Mesenchymal stem cell (in vitro differentiated cells and primary cell): ENCODE measurements around the gene LCMT1.
"Not testable (repeated sequence)": the region's sequence is repeated elsewhere in the genome, so short reads cannot be mapped to it uniquely, and the experiment has no call there.

Source experiments
- DNase-seq: peaks from one replicate; pipeline ENCODE4 v3.0.0-alpha.2; 2013
- H2AFZ ChIP-seq: one replicate; pipeline ENCODE4 v1.6.1; 2013; ENCODE audit warnings: low read depth, mild to moderate bottlenecking, control low read depth, inconsistent platforms, low read length, moderate library complexity
- H2AK5ac ChIP-seq: 2 replicates; pipeline ENCODE4 v1.6.1; 2013; ENCODE audit warnings: low read length, moderate library complexity, mild to moderate bottlenecking, inconsistent platforms; ENCODE audit not compliant: severe bottlenecking
- H2BK120ac ChIP-seq: one replicate; pipeline ENCODE4 v1.6.1; 2013; ENCODE audit warnings: low read depth, mild to moderate bottlenecking, inconsistent platforms, low read length, moderate library complexity
- H2BK12ac ChIP-seq, 2 experiments: one replicate each; pipeline ENCODE4 v1.6.1; 2013; ENCODE audit warnings: inconsistent platforms in 2 of 2, low read length in 2 of 2, mild to moderate bottlenecking in 2 of 2, moderate library complexity in 2 of 2, control low read depth in 1 of 2
- H2BK15ac ChIP-seq: one replicate; pipeline ENCODE4 v1.6.1; 2013; ENCODE audit warnings: mild to moderate bottlenecking, low read depth, inconsistent platforms; ENCODE audit not compliant: poor library complexity, severe bottlenecking
- H2BK5ac ChIP-seq: 2 replicates; pipeline ENCODE4 v1.6.1; 2013; ENCODE audit warnings: low read depth, mild to moderate bottlenecking, low read length, control low read depth, inconsistent platforms; ENCODE audit not compliant: poor library complexity, severe bottlenecking
- H3K14ac ChIP-seq, 2 experiments: one replicate each; pipeline ENCODE4 v1.6.1; 2013; ENCODE audit warnings: inconsistent platforms in 2 of 2, low read length in 2 of 2, control low read depth in 1 of 2, mild to moderate bottlenecking in 1 of 2, moderate library complexity in 1 of 2
- H3K18ac ChIP-seq, 2 experiments: one replicate each; pipeline ENCODE4 v1.6.1; 2013; ENCODE audit warnings: inconsistent platforms in 2 of 2, low read length in 2 of 2, control low read depth in 1 of 2, low read depth in 1 of 2, mild to moderate bottlenecking in 1 of 2
- H3K23ac ChIP-seq, 2 experiments: one replicate each; pipeline ENCODE4 v1.6.1; 2013; ENCODE audit warnings: inconsistent platforms in 2 of 2, low read length in 2 of 2, mild to moderate bottlenecking in 2 of 2, moderate library complexity in 2 of 2, control low read depth in 1 of 2
- H3K27ac ChIP-seq: 2 replicates; pipeline ENCODE4 v1.5.1; 2013; ENCODE audit warnings: mild to moderate bottlenecking, moderate library complexity, low read length, control low read depth, inconsistent platforms; ENCODE audit not compliant: poor library complexity, severe bottlenecking
- H3K27me3 ChIP-seq, 2 experiments: 2 replicates each; pipeline versions ENCODE4 v1.6.1 to v1.7.0; 2013; ENCODE audit warnings: low read length in 2 of 2, mild to moderate bottlenecking in 2 of 2, moderate library complexity in 2 of 2, control low read depth in 1 of 2, inconsistent platforms in 1 of 2; ENCODE audit not compliant: control insufficient read depth in 1 of 2, insufficient read depth in 1 of 2
- H3K36me3 ChIP-seq, 2 experiments: 2 replicates each; pipeline versions ENCODE4 v1.6.1 to v1.7.0; 2013; ENCODE audit warnings: low read length in 2 of 2, control low read depth in 1 of 2, inconsistent platforms in 1 of 2, low read depth in 1 of 2, mild to moderate bottlenecking in 1 of 2; ENCODE audit not compliant: insufficient read depth in 2 of 2, control insufficient read depth in 1 of 2
- H3K4ac ChIP-seq, 2 experiments: one replicate each; pipeline ENCODE4 v1.6.1; 2013; ENCODE audit warnings: inconsistent platforms in 2 of 2, low read length in 2 of 2, mild to moderate bottlenecking in 2 of 2, moderate library complexity in 2 of 2, control low read depth in 1 of 2, low read depth in 1 of 2
- H3K4me1 ChIP-seq: 2 replicates; pipeline ENCODE4 v1.6.1; 2013; ENCODE audit warnings: low read depth, low read length, control low read depth; ENCODE audit not compliant: control insufficient read depth, insufficient read depth
- H3K4me2 ChIP-seq: 2 replicates; pipeline ENCODE4 v1.6.1; 2013; ENCODE audit warnings: low read length, mild to moderate bottlenecking, inconsistent platforms; ENCODE audit not compliant: poor library complexity, severe bottlenecking
- H3K4me3 ChIP-seq, 2 experiments: 2 replicates each; pipeline versions ENCODE4 v1.5.1 to v1.7.0; 2013; ENCODE audit warnings: low read length in 2 of 2, mild to moderate bottlenecking in 2 of 2, control low read depth in 1 of 2, low read depth in 1 of 2; ENCODE audit not compliant: insufficient read depth in 1 of 2
- H3K79me1 ChIP-seq: replicated peaks from 2 replicates; pipeline ENCODE4 v1.6.1; 2013; ENCODE audit warnings: mild to moderate bottlenecking, control low read depth, low read length, inconsistent platforms; ENCODE audit not compliant: poor library complexity, severe bottlenecking
- H3K9ac ChIP-seq: 2 replicates; pipeline ENCODE4 v1.7.0; 2013; ENCODE audit warnings: mild to moderate bottlenecking, low read length, moderate library complexity
- H3K9me3 ChIP-seq: 2 replicates; pipeline ENCODE4 v1.7.0; 2013; ENCODE audit warnings: mild to moderate bottlenecking, low read length; ENCODE audit not compliant: control insufficient read depth
- H4K8ac ChIP-seq: one replicate; pipeline ENCODE4 v1.6.1; 2013; ENCODE audit warnings: inconsistent platforms, mild to moderate bottlenecking, low read length, moderate library complexity
- H4K91ac ChIP-seq: one replicate; pipeline ENCODE4 v1.6.1; 2013; ENCODE audit warnings: mild to moderate bottlenecking, low read length, inconsistent platforms
- WGBS: methylation state at CpG from one replicate; pipeline ENCODE4 v1.1.7; 2013; ENCODE audit warnings: mixed read lengths; 5-methylcytosine and 5-hydroxymethylcytosine counted together

Gene LCMT1

GRCh38 chr16:25163683-25164082, 52.1 kb downstream of the LCMT1 start:
- Histone ChIP-seq H2AFZ (no peak overlapping the region), H3K9me3 (no peaks in the 10 kb centered on the region), H3K23ac (no peak overlapping the region), H2BK15ac (no peak overlapping the region), H2BK5ac (no peak overlapping the region), H4K8ac (no peak overlapping the region), H3K36me3 (peaks cover 34 to 84% of the 10 kb centered on the region in 2 experiments), H3K18ac (no peak overlapping the region), H3K14ac (no peak overlapping the region), H3K9ac (no peak overlapping the region), H3K79me1 (peaks cover 2% of the 10 kb centered on the region), H3K27ac (no peak overlapping the region), H2AK5ac (no peak overlapping the region), H3K4me1 (no peaks in the 10 kb centered on the region), H3K4me2 (no peak overlapping the region), H3K4ac (no peak overlapping the region), H2BK120ac (no peak overlapping the region), H3K27me3 (no peaks in the 10 kb centered on the region), H4K91ac (no peak overlapping the region), H2BK12ac (no peak overlapping the region), H3K4me3 (no peak overlapping the region)
- DNase-seq = no peak
- 100% methylated on average over 1 of the region's 1 CpG for WGBS

GRCh38 chr16:25165284-25165683, 53.7 kb downstream of the LCMT1 start:
- H3K4me3 ChIP-seq = no peak overlapping the region
- H2BK12ac ChIP-seq = no peak overlapping the region
- no peaks in the 10 kb centered on the region for H3K27me3 ChIP-seq
- H3K4me2 ChIP-seq = no peak overlapping the region
- H2BK15ac ChIP-seq = no peak overlapping the region
- no peak overlapping the region for H3K27ac ChIP-seq
- DNase-seq = no peak
- no peak overlapping the region for H4K8ac ChIP-seq
- H3K36me3 ChIP-seq = peaks cover 41 to 91% of the 10 kb centered on the region in 2 experiments
- H2BK5ac ChIP-seq = no peak overlapping the region
- no peaks in the 10 kb centered on the region for H3K9me3 ChIP-seq
- no peaks in the 10 kb centered on the region for H3K79me1 ChIP-seq
- no peak overlapping the region for H3K9ac ChIP-seq
- no peak overlapping the region for H2AFZ ChIP-seq
- H4K91ac ChIP-seq = no peak overlapping the region
- WGBS = 76% methylated on average over 5 of the region's 5 CpGs
- H3K4ac ChIP-seq = no peak overlapping the region
- H2BK120ac ChIP-seq = no peak overlapping the region
- no peak overlapping the region for H3K14ac ChIP-seq
- H3K18ac ChIP-seq = no peak overlapping the region
- H3K4me1 ChIP-seq = no peaks in the 10 kb centered on the region
- H2AK5ac ChIP-seq = no peak overlapping the region
- H3K23ac ChIP-seq = no peak overlapping the region

- H3K4me2 ChIP-seq, H4K8ac ChIP-seq, H3K14ac ChIP-seq, H2AFZ ChIP-seq, H2BK120ac ChIP-seq, H3K27ac ChIP-seq, H2BK5ac ChIP-seq, H3K4me3 ChIP-seq, H2AK5ac ChIP-seq, H3K9me3 ChIP-seq, H3K4me1 ChIP-seq, H3K9ac ChIP-seq, H2BK12ac ChIP-seq, DNase-seq, H3K27me3 ChIP-seq, H3K18ac ChIP-seq, H4K91ac ChIP-seq, H3K4ac ChIP-seq, H2BK15ac ChIP-seq, H3K79me1 ChIP-seq, H3K23ac ChIP-seq: not testable (repeated sequence)
- H3K36me3 ChIP-seq = peaks cover 53 to 90% of the 10 kb centered on the region in 2 experiments
- WGBS = 97% methylated on average over 9 of the region's 9 CpGs
Observed at GRCh38 chr16:25167920-25168319, 56.4 kb downstream of the LCMT1 start.

- Histone ChIP-seq H4K91ac (no peak overlapping the region), H2AK5ac (no peak overlapping the region), H3K4me3 (no peak overlapping the region), H3K79me1 (no peaks in the 10 kb centered on the region), H3K4me1 (peaks cover 1% of the 10 kb centered on the region), H2AFZ (no peak overlapping the region), H2BK15ac (no peak overlapping the region), H3K9ac (no peak overlapping the region), H3K36me3 (peaks cover 47 to 85% of the 10 kb centered on the region in 2 experiments), H3K4me2 (no peak overlapping the region), H3K14ac (no peak overlapping the region), H2BK12ac (no peak overlapping the region), H3K27ac (no peak overlapping the region), H4K8ac (no peak overlapping the region), H3K27me3 (no peaks in the 10 kb centered on the region), H2BK5ac (no peak overlapping the region), H3K23ac (no peak overlapping the region), H3K4ac (no peak overlapping the region), H3K18ac (no peak overlapping the region), H2BK120ac (no peak overlapping the region), H3K9me3 (no peaks in the 10 kb centered on the region)
- WGBS = 80% methylated on average over 3 of the region's 5 CpGs
- DNase-seq = no peak
Observed at GRCh38 chr16:25171390-25171789, 59.8 kb downstream of the LCMT1 start.
